ENCODE data around the gene REG4. TPM values are rescaled to one million over a fixed set of nuclear protein-coding genes. Genes with fewer than 3 reads are reported as not detected.

REG4 gene
- total and polyA plus RNA-seq, 10 of the 15 experiments (the other 5 are each of a cell fraction or from before 2014, with no cell fraction given): not detected

DNA sequence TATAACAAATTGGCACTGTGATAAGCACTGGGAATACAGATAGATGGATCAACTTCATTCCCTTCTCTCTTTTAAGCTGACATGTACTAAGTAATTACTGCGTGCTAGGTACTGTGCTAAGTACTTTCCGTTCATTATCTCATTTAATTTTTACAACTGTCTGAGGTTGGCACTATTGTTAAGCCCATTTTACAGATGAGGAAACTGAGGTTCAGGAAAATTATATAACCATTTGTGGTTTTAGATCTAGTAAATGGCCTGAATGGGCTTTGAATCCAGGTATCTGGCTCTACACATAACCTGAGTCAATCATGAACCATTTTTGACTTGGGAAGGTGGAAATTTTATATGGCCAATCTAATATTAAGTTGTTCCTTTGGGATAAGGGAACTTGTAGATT is 39.0 kb downstream of the REG4 start:
- Histone ChIP-seq H3K9me3 (replicated peaks; ENCODE audit: control insufficient read depth, insufficient read depth, low read length) (no peaks in the 10 kb centered on the region), H3K4me2 (ENCODE audit: control insufficient read depth, insufficient read depth) (no peak overlapping the region), H2AFZ (ENCODE audit: control insufficient read depth, low read depth, low read length) (no peak overlapping the region), H3K36me3 (ENCODE audit: control insufficient read depth in 2 of 2, insufficient read depth in 2 of 2, low read length in 1 of 2) (no peaks in the 10 kb centered on the region), H3K27me3 (replicated peaks in 1 of 2; ENCODE audit: control insufficient read depth in 2 of 2, insufficient read depth in 2 of 2, low read length in 1 of 2) (peaks cover 0 to 10% of the 10 kb centered on the region in 2 experiments; a peak in 2 of 4 replicates), H3K9ac (ENCODE audit: control insufficient read depth, insufficient read depth, low read length) (no peak overlapping the region), H3K79me2 (ENCODE audit: control insufficient read depth, insufficient read depth, low read length) (no peaks in the 10 kb centered on the region), H4K20me1 (ENCODE audit: control insufficient read depth, insufficient read depth) (no peaks in the 10 kb centered on the region), H3K27ac (ENCODE audit: control insufficient read depth, insufficient read depth) (no peak overlapping the region), H3K4me3 (no peak overlapping the region), H3K4me1 (ENCODE audit: control insufficient read depth, insufficient read depth, low read length) (no peaks in the 10 kb centered on the region)
- intact Hi-C loops (cut with micrococcal nuclease; ENCODE audit: unreplicated experiment): no loop called here
- no peak for TF ChIP-seq EZH2 (IDR thresholded peaks at IDR 0.05; ENCODE audit: borderline replicate concordance, control insufficient read depth, low read depth, low read length)
- TF ChIP-seq ZBED1 (IDR thresholded peaks at IDR 0.05; ENCODE audit: borderline replicate concordance): no peak
- no peak for TF ChIP-seq ELK1 (IDR thresholded peaks at IDR 0.05; ENCODE audit: low read depth, low read length)
- no peak for TF ChIP-seq PAX8 (IDR thresholded peaks at IDR 0.05)
- no peak for TF ChIP-seq MTA2 (IDR thresholded peaks at IDR 0.05; ENCODE audit: low read depth)
- no peak for TF ChIP-seq SUZ12 (IDR thresholded peaks at IDR 0.05; ENCODE audit: unreplicated experiment)
- ChIA-PET POLR2A (no interaction called here), SMC1A (ENCODE audit: uncharacterized antibody, unreplicated experiment) (no interaction called here), CTCF (interaction anchor here (0.7 kb wide), 1 partner anchor 34 kb away, joined by 3 read pairs; no protein-coding TSS in a partner anchor), RAD21 (ENCODE audit: unreplicated experiment) (no interaction called here)
- BruUV-seq (replicated peaks): no TSS peak
- FAIRE-seq (no peak), DNase-seq (ENCODE audit: low read depth, low spot score) (no peak), ATAC-seq (no peak)
- in situ Hi-C loops (cut with MboI): loop anchor here (5.0 kb wide), 1 partner anchor 35 kb away; no protein-coding TSS in a partner anchor
- WGBS (ENCODE audit: insufficient coverage, insufficient replicate concordance, low lambda C conversion rate, missing lambda C conversion rate): 62% methylated on average over 2 of the region's 2 CpGs

GRCh38 chr1:119771770-119772169 is 39.5 kb downstream of the REG4 start:
- peaks cover 0 to 10% of the 10 kb centered on the region in 2 experiments; a peak in 2 of 4 replicates for H3K27me3 ChIP-seq (replicated peaks in 1 of 2; ENCODE audit: control insufficient read depth in 2 of 2, insufficient read depth in 2 of 2, low read length in 1 of 2)
- no peaks in the 10 kb centered on the region for H3K9me3 ChIP-seq (replicated peaks; ENCODE audit: control insufficient read depth, insufficient read depth, low read length)
- no TSS peak for BruUV-seq (replicated peaks)
- H3K4me1 ChIP-seq (ENCODE audit: control insufficient read depth, insufficient read depth, low read length): no peaks in the 10 kb centered on the region
- H3K36me3 ChIP-seq (ENCODE audit: control insufficient read depth in 2 of 2, insufficient read depth in 2 of 2, low read length in 1 of 2): no peaks in the 10 kb centered on the region
- in situ Hi-C loops (cut with MboI): loop anchor here (5.0 kb wide), 1 partner anchor 36 kb away; no protein-coding TSS in a partner anchor
- ChIA-PET SMC1A (ENCODE audit: uncharacterized antibody, unreplicated experiment) (no interaction called here), CTCF (interaction anchor here (0.7 kb wide), 1 partner anchor 35 kb away, joined by 3 read pairs; no protein-coding TSS in a partner anchor), POLR2A (no interaction called here), RAD21 (ENCODE audit: unreplicated experiment) (no interaction called here)
- no peak overlapping the region for H3K4me3 ChIP-seq
- FAIRE-seq (no peak), ATAC-seq (no peak), DNase-seq (ENCODE audit: low read depth, low spot score) (no peak)
- intact Hi-C loops (cut with micrococcal nuclease; ENCODE audit: unreplicated experiment): no loop called here
- H4K20me1 ChIP-seq (ENCODE audit: control insufficient read depth, insufficient read depth): no peaks in the 10 kb centered on the region
- no peak overlapping the region for H3K27ac ChIP-seq (ENCODE audit: control insufficient read depth, insufficient read depth)
- H3K9ac ChIP-seq (ENCODE audit: control insufficient read depth, insufficient read depth, low read length): no peak overlapping the region
- H2AFZ ChIP-seq (ENCODE audit: control insufficient read depth, low read depth, low read length): no peak overlapping the region
- WGBS (ENCODE audit: insufficient coverage, insufficient replicate concordance, low lambda C conversion rate, missing lambda C conversion rate): 57% methylated on average over 3 of the region's 3 CpGs
- H3K4me2 ChIP-seq (ENCODE audit: control insufficient read depth, insufficient read depth): no peak overlapping the region
- H3K79me2 ChIP-seq (ENCODE audit: control insufficient read depth, insufficient read depth, low read length): no peaks in the 10 kb centered on the region
- TF ChIP-seq NR2C2 (IDR thresholded peaks at IDR 0.05; ENCODE audit: borderline replicate concordance, control insufficient read depth, insufficient read length, low read depth): no peak
- TF ChIP-seq, protein P1, sequence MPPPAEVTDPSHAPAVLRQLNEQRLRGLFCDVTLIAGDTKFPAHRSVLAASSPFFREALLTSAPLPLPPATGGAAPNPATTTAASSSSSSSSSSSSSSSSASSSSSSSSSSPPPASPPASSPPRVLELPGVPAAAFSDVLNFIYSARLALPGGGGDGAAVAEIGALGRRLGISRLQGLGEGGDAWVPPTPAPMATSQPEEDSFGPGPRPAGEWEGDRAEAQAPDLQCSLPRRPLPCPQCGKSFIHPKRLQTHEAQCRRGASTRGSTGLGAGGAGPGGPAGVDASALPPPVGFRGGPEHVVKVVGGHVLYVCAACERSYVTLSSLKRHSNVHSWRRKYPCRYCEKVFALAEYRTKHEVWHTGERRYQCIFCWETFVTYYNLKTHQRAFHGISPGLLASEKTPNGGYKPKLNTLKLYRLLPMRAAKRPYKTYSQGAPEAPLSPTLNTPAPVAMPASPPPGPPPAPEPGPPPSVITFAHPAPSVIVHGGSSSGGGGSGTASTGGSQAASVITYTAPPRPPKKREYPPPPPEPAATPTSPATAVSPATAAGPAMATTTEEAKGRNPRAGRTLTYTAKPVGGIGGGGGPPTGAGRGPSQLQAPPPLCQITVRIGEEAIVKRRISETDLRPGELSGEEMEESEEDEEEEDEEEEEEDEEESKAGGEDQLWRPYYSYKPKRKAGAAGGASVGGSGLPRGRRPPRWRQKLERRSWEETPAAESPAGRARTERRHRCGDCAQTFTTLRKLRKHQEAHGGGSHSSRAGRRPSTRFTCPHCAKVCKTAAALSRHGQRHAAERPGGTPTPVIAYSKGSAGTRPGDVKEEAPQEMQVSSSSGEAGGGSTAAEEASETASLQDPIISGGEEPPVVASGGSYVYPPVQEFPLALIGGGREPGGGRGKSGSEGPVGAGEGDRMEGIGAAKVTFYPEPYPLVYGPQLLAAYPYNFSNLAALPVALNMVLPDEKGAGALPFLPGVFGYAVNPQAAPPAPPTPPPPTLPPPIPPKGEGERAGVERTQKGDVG (CRISPR knock-in tag; IDR thresholded peaks at IDR 0.05): no peak
- TF ChIP-seq, protein P2, sequence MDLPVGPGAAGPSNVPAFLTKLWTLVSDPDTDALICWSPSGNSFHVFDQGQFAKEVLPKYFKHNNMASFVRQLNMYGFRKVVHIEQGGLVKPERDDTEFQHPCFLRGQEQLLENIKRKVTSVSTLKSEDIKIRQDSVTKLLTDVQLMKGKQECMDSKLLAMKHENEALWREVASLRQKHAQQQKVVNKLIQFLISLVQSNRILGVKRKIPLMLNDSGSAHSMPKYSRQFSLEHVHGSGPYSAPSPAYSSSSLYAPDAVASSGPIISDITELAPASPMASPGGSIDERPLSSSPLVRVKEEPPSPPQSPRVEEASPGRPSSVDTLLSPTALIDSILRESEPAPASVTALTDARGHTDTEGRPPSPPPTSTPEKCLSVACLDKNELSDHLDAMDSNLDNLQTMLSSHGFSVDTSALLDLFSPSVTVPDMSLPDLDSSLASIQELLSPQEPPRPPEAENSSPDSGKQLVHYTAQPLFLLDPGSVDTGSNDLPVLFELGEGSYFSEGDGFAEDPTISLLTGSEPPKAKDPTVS (IDR thresholded peaks at IDR 0.05; ENCODE audit: low read depth, low read length): no peak
- TF ChIP-seq SREBF1 (IDR thresholded peaks at IDR 0.05; ENCODE audit: low read length): no peak
- TF ChIP-seq SMARCA5 (IDR thresholded peaks at IDR 0.05): no peak
- TF ChIP-seq KAT2A (conservative IDR thresholded peaks at IDR 0.05; ENCODE audit: control insufficient read depth, low read depth, low read length): no peak
- no peak for TF ChIP-seq ZNF384 (IDR thresholded peaks at IDR 0.05; ENCODE audit: borderline replicate concordance, low read depth, low read length)

All from GM12878 (cell line).